HL-60 (cell line): ENCODE measurements around the gene MINDY3.

Source experiments
- CTCF ChIP-seq: IDR thresholded peaks from one replicate; pipeline ENCODE4 v1.5.1; 2011; ENCODE audit warnings: low read length, control low read depth, inconsistent platforms; ENCODE audit not compliant: insufficient read depth
- GABPA ChIP-seq: IDR thresholded peaks from 2 replicates; pipeline ENCODE4 v1.6.1; 2012; ENCODE audit warnings: low read depth
- POLR2AphosphoS5 ChIP-seq: IDR thresholded peaks from 2 replicates; pipeline ENCODE4 v1.6.1; 2012; ENCODE audit warnings: low read depth
- REST ChIP-seq: IDR thresholded peaks from 2 replicates; pipeline ENCODE4 v1.6.1; 2012; ENCODE audit warnings: low read depth; ENCODE audit not compliant: insufficient replicate concordance
- SPI1 ChIP-seq: IDR thresholded peaks from 2 replicates; pipeline ENCODE4 v1.6.1; 2012; ENCODE audit warnings: low read depth, mild to moderate bottlenecking, borderline replicate concordance

- TF ChIP-seq CTCF, result no peak
- no peak for TF ChIP-seq SPI1
- TF ChIP-seq POLR2AphosphoS5, result no peak
- no peak for TF ChIP-seq REST
- TF ChIP-seq GABPA, result no peak
Measured at GRCh38 chr10:15868006-15868405, 7.7 kb upstream of the MINDY3 start.
